Neuronal stem cell (in vitro differentiated cells): Measurements from ENCODE around the gene CCDC160.

Source experiments
- DNase-seq: peaks from one replicate; pipeline ENCODE4 v3.0.0-alpha.2; 2013; ENCODE audit warnings: low spot score
- H2AFZ ChIP-seq: one replicate; pipeline ENCODE4 v1.6.1; 2013; ENCODE audit warnings: mild to moderate bottlenecking, low read length, inconsistent platforms
- H2AK5ac ChIP-seq: 2 replicates; pipeline ENCODE4 v1.6.1; 2013; ENCODE audit warnings: low read depth, mild to moderate bottlenecking, inconsistent platforms, low read length, moderate library complexity, mixed read lengths
- H2BK120ac ChIP-seq: 2 replicates; pipeline ENCODE4 v1.6.1; 2013; ENCODE audit warnings: low read depth, mild to moderate bottlenecking, inconsistent platforms, low read length, moderate library complexity, mixed read lengths
- H2BK12ac ChIP-seq: one replicate; pipeline ENCODE4 v1.6.1; 2013; ENCODE audit warnings: low read length, inconsistent platforms
- H2BK15ac ChIP-seq: 2 replicates; pipeline ENCODE4 v1.6.1; 2013; ENCODE audit warnings: mild to moderate bottlenecking, low read length, inconsistent platforms, mixed read lengths
- H2BK5ac ChIP-seq: one replicate; pipeline ENCODE4 v1.6.1; 2013; ENCODE audit warnings: inconsistent platforms, mild to moderate bottlenecking, low read length, moderate library complexity
- H3K14ac ChIP-seq: one replicate; pipeline ENCODE4 v1.6.1; 2013; ENCODE audit warnings: low read length, inconsistent platforms
- H3K18ac ChIP-seq: 2 replicates; pipeline ENCODE4 v1.6.1; 2013; ENCODE audit warnings: low read length, inconsistent platforms
- H3K23ac ChIP-seq: 2 replicates; pipeline ENCODE4 v1.6.1; 2013; ENCODE audit warnings: low read depth, mild to moderate bottlenecking, mixed read lengths, low read length, inconsistent platforms; ENCODE audit not compliant: poor library complexity
- H3K27ac ChIP-seq: replicated peaks from 3 replicates; pipeline ENCODE4 v1.5.1; 2013; ENCODE audit warnings: low read length, inconsistent platforms
- H3K27me3 ChIP-seq, 3 experiments: 2 replicates each; pipeline ENCODE4 v1.6.1; 2013; ENCODE audit warnings: low read length in 3 of 3, mild to moderate bottlenecking in 2 of 3, inconsistent platforms in 1 of 3, low read depth in 1 of 3, mixed read lengths in 1 of 3, moderate library complexity in 1 of 3; ENCODE audit not compliant: control insufficient read depth in 3 of 3, insufficient read depth in 3 of 3
- H3K36me3 ChIP-seq, 2 donors: replicated peaks in 1 of 2; 2 replicates each; pipeline ENCODE4 v1.6.1; 2013; ENCODE audit warnings: low read length in 2 of 2; ENCODE audit not compliant: control insufficient read depth in 2 of 2, insufficient read depth in 2 of 2
- H3K4ac ChIP-seq: 2 replicates; pipeline ENCODE4 v1.6.1; 2013; ENCODE audit warnings: inconsistent platforms, mild to moderate bottlenecking, low read length, moderate library complexity
- H3K4me1 ChIP-seq, 2 donors: 1 replicate in 1 of 2; 2 replicates in 1 of 2; pipeline ENCODE4 v1.6.1; 2013; ENCODE audit warnings: low read length in 2 of 2, low read depth in 1 of 2; ENCODE audit not compliant: control insufficient read depth in 2 of 2, insufficient read depth in 1 of 2
- H3K4me2 ChIP-seq: one replicate; pipeline ENCODE4 v1.6.1; 2013; ENCODE audit warnings: mild to moderate bottlenecking, low read length, inconsistent platforms; ENCODE audit not compliant: insufficient read depth, poor library complexity, severe bottlenecking
- H3K4me3 ChIP-seq, 2 donors: 2 replicates each; pipeline ENCODE4 v1.5.1; 2013; ENCODE audit warnings: low read length in 2 of 2, mild to moderate bottlenecking in 2 of 2, inconsistent platforms in 1 of 2, moderate library complexity in 1 of 2
- H3K79me1 ChIP-seq: one replicate; pipeline ENCODE4 v1.6.1; 2013; ENCODE audit warnings: low read depth, mild to moderate bottlenecking, inconsistent platforms, low read length, moderate library complexity
- H3K9ac ChIP-seq: one replicate; pipeline ENCODE4 v1.6.1; 2013; ENCODE audit warnings: mild to moderate bottlenecking, low read depth, low read length, inconsistent platforms; ENCODE audit not compliant: poor library complexity
- H3K9me3 ChIP-seq, 2 donors: replicated peaks in 1 of 2; 2 replicates each; pipeline versions ENCODE3 to v1.6.1; 2013; ENCODE audit warnings: low read length in 2 of 2, mild to moderate bottlenecking in 2 of 2, inconsistent platforms in 1 of 2, low read depth in 1 of 2, mixed read lengths in 1 of 2, moderate library complexity in 1 of 2; ENCODE audit not compliant: control insufficient read depth in 2 of 2, insufficient read depth in 1 of 2
- H4K8ac ChIP-seq: one replicate; pipeline ENCODE4 v1.6.1; 2013; ENCODE audit warnings: low read depth, mild to moderate bottlenecking, inconsistent platforms, low read length, moderate library complexity
- H4K91ac ChIP-seq: one replicate; pipeline ENCODE4 v1.6.1; 2013; ENCODE audit warnings: low read length, low read depth, mild to moderate bottlenecking, inconsistent platforms; ENCODE audit not compliant: poor library complexity
- WGBS, 2 donors: extraction: QIAGEN DNeasy Blood & Tissue Kit; methylation state at CpG; one replicate each; pipeline ENCODE4 v1.1.7; 2013; ENCODE audit warnings: missing lambda C conversion rate in 2 of 2, mixed read lengths in 1 of 2; ENCODE audit not compliant: insufficient read length in 2 of 2, insufficient replicate concordance in 1 of 2; ENCODE audit errors: extremely low coverage in 2 of 2; 5-methylcytosine and 5-hydroxymethylcytosine counted together

CCDC160 gene

DNA sequence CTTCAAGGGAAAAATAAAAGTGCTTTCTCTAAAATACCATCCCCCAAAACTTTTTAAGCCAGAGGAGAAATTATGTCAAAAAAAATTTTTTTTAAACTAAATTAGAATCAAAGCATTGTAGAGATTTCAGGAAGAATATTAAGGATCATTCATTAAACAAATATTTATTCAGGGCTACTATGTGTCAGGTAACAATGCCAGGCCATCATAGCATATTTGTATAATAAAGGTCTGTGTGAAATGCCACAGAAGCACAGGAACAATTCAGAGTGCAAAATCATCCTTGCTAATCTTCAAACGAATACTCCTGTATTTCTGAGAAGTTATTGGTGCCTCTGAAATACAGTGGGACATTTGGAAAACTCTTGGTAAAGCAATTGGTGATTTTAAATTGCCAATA is 2.0 kb downstream of the CCDC160 start:
- WGBS, 2 donors = no CpG with 5 or more reads among the region's 1 CpG
- H3K79me1 ChIP-seq = no peaks in the 10 kb centered on the region
- H2AK5ac ChIP-seq = no peak overlapping the region
- H3K23ac ChIP-seq = no peak overlapping the region
- H3K4me3 ChIP-seq = peak overlapping the region in 1 of 2 donors; percentile 74
- H3K9ac ChIP-seq = no peak overlapping the region
- no peak overlapping the region for H3K4ac ChIP-seq
- no peak overlapping the region for H2BK5ac ChIP-seq
- H3K4me2 ChIP-seq = no peak overlapping the region
- no peak overlapping the region for H2AFZ ChIP-seq
- H3K14ac ChIP-seq = no peak overlapping the region
- H3K27me3 ChIP-seq = no peaks in the 10 kb centered on the region
- H3K9me3 ChIP-seq = no peaks in the 10 kb centered on the region
- no peak overlapping the region for H2BK15ac ChIP-seq
- H3K4me1 ChIP-seq = peaks cover 10 to 19% of the 10 kb centered on the region in 2 donors
- no peak overlapping the region for H2BK120ac ChIP-seq
- H4K8ac ChIP-seq = no peak overlapping the region
- no peak overlapping the region for H3K18ac ChIP-seq
- DNase-seq = no peak
- peaks cover 0 to 9% of the 10 kb centered on the region in 2 donors for H3K36me3 ChIP-seq
- H4K91ac ChIP-seq = no peak overlapping the region
- H2BK12ac ChIP-seq = no peak overlapping the region
- H3K27ac ChIP-seq = no peak overlapping the region

DNA sequence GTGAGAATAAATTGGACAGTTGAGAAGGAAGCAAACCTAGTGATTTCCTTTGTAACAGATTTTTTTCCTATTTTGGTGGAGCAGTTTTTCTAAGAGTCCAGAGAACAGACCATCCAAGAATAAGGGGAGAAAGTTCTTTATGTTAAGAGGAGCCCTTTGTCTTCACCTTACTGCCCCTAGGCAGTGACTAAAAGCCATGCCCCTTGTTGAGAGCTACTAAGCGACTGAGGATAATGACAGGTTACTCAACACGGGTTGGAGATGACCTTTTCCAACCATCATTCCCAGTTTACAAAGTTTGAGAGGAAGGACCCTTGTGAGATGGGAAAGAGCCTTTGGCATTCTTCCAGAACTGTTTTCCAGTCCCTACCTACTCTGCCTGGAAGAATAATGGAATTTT is 3.2 kb downstream of the CCDC160 start:
- peak overlapping the region; percentile 74 for H3K27ac ChIP-seq
- H2BK5ac ChIP-seq = no peak overlapping the region
- H3K4me3 ChIP-seq = no peak overlapping the region
- H2BK12ac ChIP-seq = no peak overlapping the region
- no peak overlapping the region for H4K8ac ChIP-seq
- H3K79me1 ChIP-seq = no peaks in the 10 kb centered on the region
- H3K4me1 ChIP-seq = peaks cover 10 to 19% of the 10 kb centered on the region in 2 donors
- no peak overlapping the region for H3K14ac ChIP-seq
- H3K4me2 ChIP-seq = no peak overlapping the region
- H3K4ac ChIP-seq = no peak overlapping the region
- no peaks in the 10 kb centered on the region for H3K27me3 ChIP-seq
- no peak overlapping the region for H2BK15ac ChIP-seq
- no peak overlapping the region for H2AK5ac ChIP-seq
- H3K23ac ChIP-seq = no peak overlapping the region
- H4K91ac ChIP-seq = no peak overlapping the region
- no peak overlapping the region for H2AFZ ChIP-seq
- H3K9ac ChIP-seq = no peak overlapping the region
- H3K9me3 ChIP-seq = no peaks in the 10 kb centered on the region
- H3K18ac ChIP-seq = no peak overlapping the region
- H2BK120ac ChIP-seq = no peak overlapping the region
- H3K36me3 ChIP-seq = peaks cover 0 to 15% of the 10 kb centered on the region in 2 donors
- no peak for DNase-seq
- no CpG with 5 or more reads among the region's 2 CpGs for WGBS, 2 donors

DNA sequence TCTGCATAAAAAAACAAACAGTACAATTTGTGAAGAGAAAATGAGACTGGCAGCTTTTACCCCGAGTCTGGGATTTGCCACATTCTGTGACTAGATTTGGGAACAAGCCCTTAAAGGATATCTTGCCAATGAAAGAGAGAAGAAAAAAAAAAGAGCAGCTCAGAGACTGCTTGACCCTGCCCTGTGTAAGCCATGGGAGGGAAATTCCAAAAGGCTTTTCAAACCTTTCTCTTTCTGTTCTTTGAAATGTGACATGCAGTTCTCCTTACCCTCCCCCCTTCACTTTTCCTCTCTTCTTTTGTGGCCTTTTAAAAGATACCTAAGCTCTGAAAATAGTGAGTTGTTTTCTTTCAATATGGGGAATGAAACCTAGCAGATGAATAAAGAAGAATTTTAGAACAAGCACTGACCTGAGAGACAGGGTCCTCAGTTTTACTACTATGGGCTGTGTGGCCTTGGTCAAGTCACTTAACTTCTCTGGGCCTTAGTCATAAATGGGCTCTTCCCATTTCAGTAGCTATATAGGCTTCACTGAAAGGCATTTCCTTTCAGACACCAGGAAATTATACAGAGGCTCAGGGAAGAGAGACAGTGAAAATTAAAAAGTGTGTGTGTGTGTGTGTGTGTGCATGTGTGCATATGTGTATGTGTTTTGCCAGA is 5.1 kb downstream of the CCDC160 start:
- H3K23ac ChIP-seq = no peak overlapping the region
- no peaks in the 10 kb centered on the region for H3K9me3 ChIP-seq
- no peak overlapping the region for H3K14ac ChIP-seq
- no peak overlapping the region for H2BK12ac ChIP-seq
- no peak overlapping the region for H2AFZ ChIP-seq
- H4K8ac ChIP-seq = no peak overlapping the region
- H2AK5ac ChIP-seq = no peak overlapping the region
- peak overlapping the region; percentile 77 for H3K27ac ChIP-seq
- peaks cover 0 to 33% of the 10 kb centered on the region in 2 donors for H3K36me3 ChIP-seq
- H3K79me1 ChIP-seq = no peaks in the 10 kb centered on the region
- H3K18ac ChIP-seq = no peak overlapping the region
- no peak for DNase-seq
- H3K4me2 ChIP-seq = no peak overlapping the region
- H2BK120ac ChIP-seq = no peak overlapping the region
- H3K4me3 ChIP-seq = no peak overlapping the region
- H3K9ac ChIP-seq = no peak overlapping the region
- H4K91ac ChIP-seq = no peak overlapping the region
- no peak overlapping the region for H3K4ac ChIP-seq
- WGBS, 2 donors = no CpG with 5 or more reads among the region's 1 CpG
- no peak overlapping the region for H2BK5ac ChIP-seq
- H2BK15ac ChIP-seq = no peak overlapping the region
- H3K4me1 ChIP-seq = peaks cover 7 to 19% of the 10 kb centered on the region in 2 donors
- no peaks in the 10 kb centered on the region for H3K27me3 ChIP-seq

DNA sequence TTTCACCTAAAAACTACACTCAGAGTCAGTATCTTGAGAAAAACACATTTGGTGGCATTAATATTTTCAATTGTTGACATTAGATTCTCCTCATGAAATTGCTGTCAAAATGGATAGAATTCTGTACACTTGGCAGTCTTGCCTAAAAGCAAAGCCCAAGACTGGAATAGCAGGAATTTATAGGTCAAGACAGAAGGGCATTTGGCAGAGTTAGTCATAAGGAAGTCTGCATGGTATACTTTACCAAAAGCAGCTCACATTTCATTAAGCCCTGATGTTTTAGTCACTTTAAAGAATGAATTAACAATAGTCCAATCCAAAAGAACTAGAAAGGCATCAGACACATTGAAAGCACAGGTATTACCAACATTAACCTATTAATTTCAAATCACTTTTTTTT is 7.1 kb downstream of the CCDC160 start:
- no peak overlapping the region for H3K14ac ChIP-seq
- peaks cover 7 to 17% of the 10 kb centered on the region in 2 donors for H3K4me1 ChIP-seq
- H2AFZ ChIP-seq = no peak overlapping the region
- peaks cover 0 to 33% of the 10 kb centered on the region in 2 donors for H3K36me3 ChIP-seq
- H4K91ac ChIP-seq = no peak overlapping the region
- H4K8ac ChIP-seq = no peak overlapping the region
- H3K9ac ChIP-seq = no peak overlapping the region
- H3K9me3 ChIP-seq = no peaks in the 10 kb centered on the region
- H2BK12ac ChIP-seq = no peak overlapping the region
- no peak overlapping the region for H3K18ac ChIP-seq
- no peak overlapping the region for H2BK15ac ChIP-seq
- DNase-seq = no peak
- no peak overlapping the region for H3K4ac ChIP-seq
- no peak overlapping the region for H3K4me3 ChIP-seq
- H3K79me1 ChIP-seq = peaks cover 2% of the 10 kb centered on the region
- H2BK5ac ChIP-seq = no peak overlapping the region
- H2AK5ac ChIP-seq = no peak overlapping the region
- no peak overlapping the region for H2BK120ac ChIP-seq
- H3K27me3 ChIP-seq = no peaks in the 10 kb centered on the region
- no peak overlapping the region for H3K27ac ChIP-seq
- no peak overlapping the region for H3K23ac ChIP-seq
- H3K4me2 ChIP-seq = no peak overlapping the region
